CD14-positive monocyte (primary cell): ENCODE data around the gene RPL28. TPM values are rescaled to one million over a fixed set of nuclear protein-coding genes. Genes with fewer than 3 reads are reported as not detected.

Experiments used
- DNase-seq, 3 donors: peaks; one replicate each; pipeline ENCODE4 v3.0.0-alpha.2; 2011 to 2022
- H2AFZ ChIP-seq: 2 replicates; pipeline ENCODE4 v1.6.0; 2012; ENCODE audit warnings: mild to moderate bottlenecking, low read depth, low read length, inconsistent platforms; ENCODE audit not compliant: insufficient read depth, poor library complexity, severe bottlenecking
- H3K27ac ChIP-seq, 2 donors: 1 replicate in 1 of 2; 2 replicates in 1 of 2; pipeline ENCODE4 v1.5.1; 2012 to 2013; ENCODE audit warnings: low read length in 2 of 2, control low read depth in 1 of 2, inconsistent platforms in 1 of 2, low read depth in 1 of 2, mild to moderate bottlenecking in 1 of 2
- H3K27me3 ChIP-seq, 2 donors: one replicate each; pipeline versions ENCODE4 v1.6.0 to v1.6.1; 2011 to 2013; ENCODE audit warnings: low read length in 2 of 2; ENCODE audit not compliant: control insufficient read depth in 2 of 2, insufficient read depth in 2 of 2
- H3K36me3 ChIP-seq, 2 donors: replicated peaks in 1 of 2; 1 replicate in 1 of 2; 2 replicates in 1 of 2; pipeline versions ENCODE4 v1.5.1 to v1.6.1; 2012 to 2013; ENCODE audit warnings: low read length in 2 of 2, control low read depth in 1 of 2, inconsistent platforms in 1 of 2, mild to moderate bottlenecking in 1 of 2; ENCODE audit not compliant: insufficient read depth in 2 of 2, control insufficient read depth in 1 of 2
- H3K4me1 ChIP-seq, 2 donors: 1 replicate in 1 of 2; 2 replicates in 1 of 2; pipeline versions ENCODE4 v1.5.1 to v1.6.1; 2012 to 2013; ENCODE audit warnings: low read length in 2 of 2, control low read depth in 1 of 2, inconsistent platforms in 1 of 2, mild to moderate bottlenecking in 1 of 2, moderate library complexity in 1 of 2; ENCODE audit not compliant: insufficient read depth in 2 of 2, control insufficient read depth in 1 of 2
- H3K4me2 ChIP-seq: replicated peaks from 2 replicates; pipeline ENCODE3; 2012; ENCODE audit warnings: low read length, moderate library complexity, mild to moderate bottlenecking; ENCODE audit not compliant: poor library complexity, severe bottlenecking; ENCODE audit errors: extremely low read depth
- H3K4me3 ChIP-seq, 3 experiments: fragments of 200-600 bp in 1 of 3; sonication (generic) in 1 of 3; replicated peaks in 1 of 3; 1 replicate in 2 of 3; 2 replicates in 1 of 3; pipeline ENCODE4 v1.5.1; 2011 to 2013; ENCODE audit warnings: low read length in 3 of 3, mild to moderate bottlenecking in 3 of 3, control low read depth in 2 of 3, low read depth in 2 of 3, inconsistent platforms in 1 of 3, moderate library complexity in 1 of 3
- H3K79me2 ChIP-seq: 2 replicates; pipeline ENCODE4 v1.6.0; 2012; ENCODE audit warnings: mild to moderate bottlenecking, control low read depth, inconsistent platforms, low read length, moderate library complexity; ENCODE audit not compliant: insufficient read depth
- H3K9ac ChIP-seq: 2 replicates; pipeline ENCODE4 v1.6.0; 2017; ENCODE audit warnings: low read length, mild to moderate bottlenecking; ENCODE audit not compliant: insufficient read depth, poor library complexity, severe bottlenecking
- H3K9me3 ChIP-seq, 2 donors: replicated peaks in 1 of 2; 1 replicate in 1 of 2; 2 replicates in 1 of 2; pipeline versions ENCODE4 v1.5.1 to v1.6.1; 2012 to 2013; ENCODE audit warnings: low read length in 2 of 2, control low read depth in 1 of 2; ENCODE audit not compliant: control insufficient read depth in 1 of 2, insufficient read depth in 1 of 2
- H4K20me1 ChIP-seq: 2 replicates; pipeline ENCODE4 v1.6.0; 2012; ENCODE audit warnings: mild to moderate bottlenecking, low read length, control low read depth, moderate library complexity; ENCODE audit not compliant: insufficient read depth
- H3K27ac Mint-ChIP-seq, 7 donors: one replicate each; pipeline ENCODE4 v1.8.0; 2020; ENCODE audit warnings: mild to moderate bottlenecking in 7 of 7, mixed read lengths in 7 of 7, moderate library complexity in 6 of 7, inconsistent platforms in 2 of 7
- H3K27me3 Mint-ChIP-seq, 3 donors: one replicate each; pipeline ENCODE4 v1.8.0; 2021 to 2022; ENCODE audit warnings: low read depth in 3 of 3, mild to moderate bottlenecking in 3 of 3, mixed read lengths in 3 of 3, moderate library complexity in 3 of 3, inconsistent platforms in 1 of 3
- H3K36me3 Mint-ChIP-seq, 2 donors: one replicate each; pipeline ENCODE4 v1.8.0; 2020; ENCODE audit warnings: mixed read lengths in 2 of 2, inconsistent platforms in 1 of 2, mild to moderate bottlenecking in 1 of 2
- H3K4me1 Mint-ChIP-seq: one replicate; pipeline ENCODE4 v1.8.0; 2020; ENCODE audit warnings: mild to moderate bottlenecking, mixed read lengths
- H3K4me3 Mint-ChIP-seq, 2 donors: one replicate each; pipeline ENCODE4 v1.8.0; 2020; ENCODE audit warnings: mild to moderate bottlenecking in 2 of 2, mixed read lengths in 2 of 2, moderate library complexity in 1 of 2
- H3K9me3 Mint-ChIP-seq, 7 donors: one replicate each; pipeline ENCODE4 v1.8.0; 2020 to 2022; ENCODE audit warnings: mixed read lengths in 7 of 7, mild to moderate bottlenecking in 6 of 7, moderate library complexity in 6 of 7, inconsistent platforms in 2 of 7
- CTCF ChIP-seq: fragments of 200-600 bp; IDR thresholded peaks from one replicate; pipeline ENCODE4 v1.8.0; 2022; ENCODE audit warnings: antibody characterized with exemption, mild to moderate bottlenecking
- WGBS: methylation state at CpG from one replicate; pipeline ENCODE4 v1.1.5; 2013; ENCODE audit warnings: missing lambda C conversion rate; ENCODE audit not compliant: insufficient coverage; 5-methylcytosine and 5-hydroxymethylcytosine counted together
- intact Hi-C, 2 donors: fragments of 100-400 bp; cut with micrococcal nuclease; formaldehyde crosslinking; loops; one replicate each; pipeline versions ENCODE4 v1.15.0 to v1.15.1; 2023
- polyA plus RNA-seq, 3 donors: library from polyadenylated mRNA; depleted of rRNA in 1 of 3; unstranded in 2 of 3; stranded (reverse) in 1 of 3; fragments of 300-500 nt in 2 of 3; fragments of >200 nt in 1 of 3; fragmentation: Illumina TruSeq in 2 of 3; gene quantifications; 1 replicate in 2 of 3; 2 replicates in 1 of 3; pipeline ENCODE4 v1.2.3, GENCODE V29; 2012 to 2021

RPL28 gene
- polyA plus RNA-seq, 3 donors = 199 to 3,862 (median 208) TPM

GRCh38 chr19:55376241-55376933, 9.3 kb upstream of the RPL28 start, which contains the start of gene TMEM190:
TMEM190 (plus strand) TSS chr19:55376826; CDS start chr19:55376854, 28 bp downstream.
- no peaks in the 10 kb centered on the region for H3K4me1 Mint-ChIP-seq
- Histone ChIP-seq H3K9me3 (peaks cover 0 to 5% of the 10 kb centered on the region in 2 donors), H3K4me2 (no peak within 1 kb of the TSS), H3K4me3 (no peak within 1 kb of the TSS), H3K4me1 (no peaks in the 10 kb centered on the region), H3K27me3 (peaks cover 5 to 68% of the 10 kb centered on the region in 2 donors), H3K27ac (no peak within 1 kb of the TSS), H3K79me2 (no peaks in the 10 kb centered on the region), H2AFZ (no peak within 1 kb of the TSS), H4K20me1 (no peaks in the 10 kb centered on the region), H3K9ac (no peak within 1 kb of the TSS), H3K36me3 (no peaks in the 10 kb centered on the region)
- peak within 1 kb of the TSS in 1 of 2 donors; percentile 57 for H3K4me3 Mint-ChIP-seq
- no peak for DNase-seq
- TF ChIP-seq CTCF = no peak
- H3K27me3 Mint-ChIP-seq = peaks cover 56 to 77% (median 58%) of the 10 kb centered on the region in 3 donors
- peaks cover 0 to 15% (median 0%) of the 10 kb centered on the region in 7 donors for H3K9me3 Mint-ChIP-seq
- WGBS = 70% methylated on average over 12 of the region's 21 CpGs
- intact Hi-C loops = no loop called here
- no peaks in the 10 kb centered on the region for H3K36me3 Mint-ChIP-seq
- H3K27ac Mint-ChIP-seq = peak within 1 kb of the TSS in 1 of 7 donors; percentile 53

- H3K9me3 ChIP-seq = no peaks in the 10 kb centered on the region
- peaks cover 0 to 5% of the 10 kb centered on the region in 2 donors for H3K36me3 Mint-ChIP-seq
- H2AFZ ChIP-seq = no peak overlapping the region
- H3K4me1 Mint-ChIP-seq = peaks cover 4% of the 10 kb centered on the region
- no peak for TF ChIP-seq CTCF
- WGBS = 57% methylated on average over 42 of the region's 43 CpGs
- no peak overlapping the region for H3K9ac ChIP-seq
- DNase-seq = no peak
- H3K4me3 Mint-ChIP-seq = no peak overlapping the region
- intact Hi-C loops = no loop called here
- no peaks in the 10 kb centered on the region for H4K20me1 ChIP-seq
- peaks cover 0 to 57% of the 10 kb centered on the region in 2 donors for H3K27me3 ChIP-seq
- H3K36me3 ChIP-seq = no peaks in the 10 kb centered on the region
- H3K27ac Mint-ChIP-seq = no peak overlapping the region
- peaks cover 0 to 9% (median 0%) of the 10 kb centered on the region in 7 donors for H3K9me3 Mint-ChIP-seq
- H3K27me3 Mint-ChIP-seq = peaks cover 46 to 72% (median 54%) of the 10 kb centered on the region in 3 donors
- no peak overlapping the region for H3K27ac ChIP-seq
- no peak overlapping the region for H3K4me3 ChIP-seq
- no peaks in the 10 kb centered on the region for H3K79me2 ChIP-seq
- H3K4me1 ChIP-seq = no peaks in the 10 kb centered on the region
- H3K4me2 ChIP-seq = no peak overlapping the region
Observed at GRCh38 chr19:55377356-55378131, 8.2 kb upstream of the RPL28 start.
